ENCODE results near the gene C14orf119. TPM values are rescaled to one million over a fixed set of nuclear protein-coding genes. Genes with fewer than 3 reads are reported as not detected.
A peak's percentile ranks its signal among the peaks of the same experiment; 100 is the strongest.

Gene C14orf119
- total and polyA plus RNA-seq, 9 of the 15 experiments (the other 6 are each of a cell fraction or from before 2014, with no cell fraction given) = 36.7 to 251 (median 51.8) TPM

GRCh38 chr14:23056145-23056955 lies 39.0 kb upstream of the C14orf119 start (continued):
- TF ChIP-seq, protein P1, sequence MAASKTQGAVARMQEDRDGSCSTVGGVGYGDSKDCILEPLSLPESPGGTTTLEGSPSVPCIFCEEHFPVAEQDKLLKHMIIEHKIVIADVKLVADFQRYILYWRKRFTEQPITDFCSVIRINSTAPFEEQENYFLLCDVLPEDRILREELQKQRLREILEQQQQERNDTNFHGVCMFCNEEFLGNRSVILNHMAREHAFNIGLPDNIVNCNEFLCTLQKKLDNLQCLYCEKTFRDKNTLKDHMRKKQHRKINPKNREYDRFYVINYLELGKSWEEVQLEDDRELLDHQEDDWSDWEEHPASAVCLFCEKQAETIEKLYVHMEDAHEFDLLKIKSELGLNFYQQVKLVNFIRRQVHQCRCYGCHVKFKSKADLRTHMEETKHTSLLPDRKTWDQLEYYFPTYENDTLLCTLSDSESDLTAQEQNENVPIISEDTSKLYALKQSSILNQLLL (CRISPR knock-in tag; IDR thresholded peaks at IDR 0.05; ENCODE audit: borderline replicate concordance) = no peak
- no peak for TF ChIP-seq ADNP (tag; IDR thresholded peaks at IDR 0.05)
- no peak for TF ChIP-seq ZNF79 (CRISPR knock-in tag; IDR thresholded peaks at IDR 0.05; ENCODE audit: low read depth)
- no peak; the same call in 1 of the 2 replicates for TF ChIP-seq KAT7 (CRISPR knock-in tag; IDR thresholded peaks at IDR 0.05; ENCODE audit: borderline replicate concordance)
- no peak for TF ChIP-seq ZNF518B (CRISPR knock-in tag; IDR thresholded peaks at IDR 0.05)
- TF ChIP-seq ZEB2 (IDR thresholded peaks at IDR 0.05) = peak; percentile 36; the same call in 1 of the 2 replicates
- TF ChIP-seq KDM2B (CRISPR knock-in tag; IDR thresholded peaks at IDR 0.05) = no peak
- no peak for TF ChIP-seq ETV5 (CRISPR knock-in tag; IDR thresholded peaks at IDR 0.05; ENCODE audit: low read depth)
- no peak for TF ChIP-seq FOXA1 (IDR thresholded peaks at IDR 0.05; ENCODE audit: borderline replicate concordance)
- TF ChIP-seq MECOM (CRISPR knock-in tag; IDR thresholded peaks at IDR 0.05) = no peak
- no peak for TF ChIP-seq ZC3H11A (IDR thresholded peaks at IDR 0.05; ENCODE audit: low read depth, low read length)
- TF ChIP-seq TAF9B (IDR thresholded peaks at IDR 0.05; ENCODE audit: partially characterized antibody) = no peak
- TF ChIP-seq, protein P2, sequence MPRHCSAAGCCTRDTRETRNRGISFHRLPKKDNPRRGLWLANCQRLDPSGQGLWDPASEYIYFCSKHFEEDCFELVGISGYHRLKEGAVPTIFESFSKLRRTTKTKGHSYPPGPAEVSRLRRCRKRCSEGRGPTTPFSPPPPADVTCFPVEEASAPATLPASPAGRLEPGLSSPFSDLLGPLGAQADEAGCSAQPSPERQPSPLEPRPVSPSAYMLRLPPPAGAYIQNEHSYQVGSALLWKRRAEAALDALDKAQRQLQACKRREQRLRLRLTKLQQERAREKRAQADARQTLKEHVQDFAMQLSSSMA (CRISPR knock-in tag; IDR thresholded peaks at IDR 0.05) = no peak
- no peak for TF ChIP-seq DLX4 (CRISPR knock-in tag; IDR thresholded peaks at IDR 0.05)
- TF ChIP-seq BCOR (IDR thresholded peaks at IDR 0.05) = peak; percentile 57
- no peak for TF ChIP-seq PURB (CRISPR knock-in tag; IDR thresholded peaks at IDR 0.05; ENCODE audit: low read depth)
- TF ChIP-seq TAF7 (tag; IDR thresholded peaks at IDR 0.05) = no peak
- TF ChIP-seq RB1 (IDR thresholded peaks at IDR 0.05; ENCODE audit: low read depth) = 0 out of 2 replicates have a peak, but pooled peaks have one; percentile 24
- no peak for TF ChIP-seq NR3C1 (CRISPR knock-in tag; IDR thresholded peaks at IDR 0.05)
- no peak for TF ChIP-seq CC2D1A (IDR thresholded peaks at IDR 0.05)
- no peak for TF ChIP-seq MYBL2 (IDR thresholded peaks at IDR 0.05; ENCODE audit: low read depth)
- no peak for TF ChIP-seq MYBL2 (CRISPR knock-in tag; IDR thresholded peaks at IDR 0.05; ENCODE audit: borderline replicate concordance)

All from K562 (cell line).